Cardiac muscle cell (in vitro differentiated cells and primary cell): ENCODE results near the gene CHCHD3. TPM values are rescaled to one million over a fixed set of nuclear protein-coding genes. Genes with fewer than 3 reads are reported as not detected.

Source experiments
- DNase-seq, 2 donors: peaks; one replicate each; pipeline versions ENCODE4 v3.0.0 to v3.0.0-alpha.2; 2010 to 2017; ENCODE audit warnings: low read depth in 1 of 2, low spot score in 1 of 2
- H3K27ac ChIP-seq: fragments of 200-600 bp; sonication (generic); 2 replicates; pipeline ENCODE4 v1.5.1; 2016
- H3K27me3 ChIP-seq: fragments of 200-600 bp; sonication (generic); 2 replicates; pipeline ENCODE4 v1.6.0; 2016; ENCODE audit warnings: control low read depth
- H3K36me3 ChIP-seq: fragments of 200-600 bp; sonication (generic); 2 replicates; pipeline ENCODE4 v1.5.1; 2016; ENCODE audit warnings: control low read depth
- H3K4me1 ChIP-seq: fragments of 200-600 bp; sonication (generic); 2 replicates; pipeline ENCODE4 v1.8.1; 2017; ENCODE audit warnings: low read depth, mild to moderate bottlenecking, mixed run types
- H3K4me3 ChIP-seq: fragments of 200-600 bp; sonication (generic); 2 replicates; pipeline ENCODE4 v1.5.1; 2016; ENCODE audit warnings: mild to moderate bottlenecking
- H3K9me3 ChIP-seq: fragments of 200-600 bp; sonication (generic); 2 replicates; pipeline ENCODE4 v1.5.1; 2017; ENCODE audit warnings: low read depth, mild to moderate bottlenecking, control low read depth
- polyA plus RNA-seq: library from polyadenylated mRNA; unstranded; fragments of >200 nt; fragmentation: Nextera tagmentation; extraction: Ambion mirVana; gene quantifications from 2 replicates; pipeline ENCODE4 v1.2.1, GENCODE V29; 2016
- total RNA-seq: library from RNA; depleted of rRNA; stranded (reverse); fragments of >200 nt; gene quantifications from 2 replicates; pipeline ENCODE4 v1.2.3, GENCODE V29; 2016
- TF ChIP-seq, protein P1 (sequence below): IDR thresholded peaks from 2 replicates; pipeline ENCODE4 v1.5.1; 2012; ENCODE audit warnings: low read depth, mild to moderate bottlenecking, low read length

Gene CHCHD3
- total and polyA plus RNA-seq, 2 experiments from 2014 or later: 95.1 to 127 TPM

DNA sequence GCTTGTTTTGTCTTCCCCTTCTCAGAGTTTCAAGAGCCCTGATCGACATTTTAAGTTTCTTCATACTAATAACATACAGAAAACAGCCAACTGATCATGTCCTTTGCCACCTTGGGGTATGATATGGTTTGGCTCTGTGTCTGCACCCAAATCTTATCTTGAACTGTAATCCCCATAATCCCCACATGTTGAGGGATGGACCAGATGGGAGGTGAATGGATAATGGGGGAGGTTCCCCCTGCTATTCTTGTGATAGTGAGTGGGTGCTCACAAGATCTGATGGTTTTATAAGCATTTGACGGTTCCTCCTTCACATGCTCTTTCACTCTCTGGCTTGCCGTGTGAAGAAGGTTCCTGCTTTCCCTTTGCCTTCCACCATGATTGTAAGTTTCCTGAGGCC is 190.3 kb downstream of the CHCHD3 start:
- TF ChIP-seq, protein P1, sequence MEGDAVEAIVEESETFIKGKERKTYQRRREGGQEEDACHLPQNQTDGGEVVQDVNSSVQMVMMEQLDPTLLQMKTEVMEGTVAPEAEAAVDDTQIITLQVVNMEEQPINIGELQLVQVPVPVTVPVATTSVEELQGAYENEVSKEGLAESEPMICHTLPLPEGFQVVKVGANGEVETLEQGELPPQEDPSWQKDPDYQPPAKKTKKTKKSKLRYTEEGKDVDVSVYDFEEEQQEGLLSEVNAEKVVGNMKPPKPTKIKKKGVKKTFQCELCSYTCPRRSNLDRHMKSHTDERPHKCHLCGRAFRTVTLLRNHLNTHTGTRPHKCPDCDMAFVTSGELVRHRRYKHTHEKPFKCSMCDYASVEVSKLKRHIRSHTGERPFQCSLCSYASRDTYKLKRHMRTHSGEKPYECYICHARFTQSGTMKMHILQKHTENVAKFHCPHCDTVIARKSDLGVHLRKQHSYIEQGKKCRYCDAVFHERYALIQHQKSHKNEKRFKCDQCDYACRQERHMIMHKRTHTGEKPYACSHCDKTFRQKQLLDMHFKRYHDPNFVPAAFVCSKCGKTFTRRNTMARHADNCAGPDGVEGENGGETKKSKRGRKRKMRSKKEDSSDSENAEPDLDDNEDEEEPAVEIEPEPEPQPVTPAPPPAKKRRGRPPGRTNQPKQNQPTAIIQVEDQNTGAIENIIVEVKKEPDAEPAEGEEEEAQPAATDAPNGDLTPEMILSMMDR: no peak
- H3K27ac ChIP-seq: no peak overlapping the region
- no peak overlapping the region for H3K4me3 ChIP-seq
- H3K4me1 ChIP-seq: no peaks in the 10 kb centered on the region
- no peaks in the 10 kb centered on the region for H3K27me3 ChIP-seq
- H3K36me3 ChIP-seq: no peaks in the 10 kb centered on the region
- no peak for DNase-seq
- no peaks in the 10 kb centered on the region for H3K9me3 ChIP-seq

DNA sequence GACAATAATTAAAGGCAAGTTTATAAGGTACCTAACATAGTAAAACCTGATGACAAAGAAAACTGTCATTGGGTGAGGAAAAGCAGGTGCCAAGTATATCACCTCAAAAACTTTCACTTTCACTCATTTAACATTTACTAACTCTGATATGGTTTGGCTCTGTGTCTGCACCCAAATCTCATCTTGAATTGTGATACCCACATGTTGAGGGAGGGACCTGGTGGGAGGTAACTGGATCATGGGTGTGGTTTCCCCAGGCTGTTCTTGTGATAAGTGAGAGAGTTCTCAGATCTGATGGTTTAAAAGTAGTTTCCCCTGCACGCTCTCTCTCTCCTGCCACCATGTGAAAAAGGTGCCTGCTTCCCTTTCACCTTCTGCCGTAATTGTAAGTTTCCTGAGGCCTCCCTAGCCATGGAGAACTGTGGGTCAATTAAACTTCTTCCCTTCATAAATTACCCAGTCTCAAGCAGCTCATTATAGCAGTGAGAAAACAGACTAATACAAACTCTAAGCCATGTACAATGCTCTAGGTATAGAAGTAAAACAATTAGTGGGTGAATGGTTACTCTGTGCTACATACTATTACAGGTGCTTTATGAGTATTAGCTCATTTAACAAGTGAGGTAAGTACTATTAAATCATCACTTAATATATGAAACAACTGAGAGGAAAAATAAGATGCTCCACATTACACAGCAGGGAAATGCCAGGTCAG is 199.0 kb downstream of the CHCHD3 start:
- TF ChIP-seq, protein P1: no peak
- Histone ChIP-seq H3K27me3 (no peaks in the 10 kb centered on the region), H3K27ac (no peak overlapping the region), H3K36me3 (no peaks in the 10 kb centered on the region), H3K4me1 (no peaks in the 10 kb centered on the region), H3K9me3 (no peaks in the 10 kb centered on the region), H3K4me3 (no peak overlapping the region)
- no peak for DNase-seq

DNA sequence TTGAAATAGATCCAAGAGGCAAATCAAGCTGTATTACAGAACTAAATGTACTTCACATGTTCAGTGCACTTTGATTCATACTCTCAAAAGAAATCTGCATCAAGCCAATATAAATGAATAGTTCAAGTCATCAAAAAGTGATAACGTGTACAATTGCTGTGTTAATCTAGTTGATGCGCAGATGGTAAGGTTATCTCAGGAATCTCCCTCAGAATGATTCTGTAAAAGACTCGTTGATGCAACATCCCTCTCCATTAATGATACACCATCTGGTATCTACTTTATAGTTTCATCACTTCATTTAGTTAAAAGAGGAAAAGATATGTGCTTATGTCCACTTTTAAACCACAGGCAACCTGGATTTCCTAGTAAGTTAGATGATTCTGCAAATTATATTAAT is 200.6 kb downstream of the CHCHD3 start:
- no peak overlapping the region for H3K27ac ChIP-seq
- no peaks in the 10 kb centered on the region for H3K9me3 ChIP-seq
- no peak for DNase-seq
- no peaks in the 10 kb centered on the region for H3K36me3 ChIP-seq
- H3K4me3 ChIP-seq: no peak overlapping the region
- TF ChIP-seq, protein P1: no peak
- H3K4me1 ChIP-seq: no peaks in the 10 kb centered on the region
- no peaks in the 10 kb centered on the region for H3K27me3 ChIP-seq

DNA sequence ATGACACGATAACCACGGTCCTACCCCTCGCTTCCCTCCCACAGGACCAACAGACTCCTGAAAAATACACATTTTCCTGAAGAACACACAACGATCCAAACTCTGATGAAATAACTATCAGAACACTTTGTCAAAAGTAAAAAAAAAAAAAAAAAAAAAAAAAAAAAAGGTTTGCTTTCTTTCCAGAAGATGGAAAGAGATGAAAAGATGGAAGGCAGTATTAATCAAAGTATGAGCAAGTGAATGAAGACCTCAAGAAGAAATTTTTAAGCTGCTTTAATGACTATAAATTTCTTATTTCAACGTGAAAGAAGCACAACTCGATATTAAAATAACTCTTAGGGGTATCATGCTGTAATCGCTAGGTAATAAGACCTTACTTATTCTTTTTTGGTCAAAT is 202.3 kb downstream of the CHCHD3 start:
- Histone ChIP-seq H3K4me3 (no peak overlapping the region), H3K9me3 (no peaks in the 10 kb centered on the region), H3K27me3 (no peaks in the 10 kb centered on the region), H3K4me1 (no peaks in the 10 kb centered on the region), H3K36me3 (no peaks in the 10 kb centered on the region), H3K27ac (no peak overlapping the region)
- TF ChIP-seq, protein P1: no peak
- DNase-seq: no peak

DNA sequence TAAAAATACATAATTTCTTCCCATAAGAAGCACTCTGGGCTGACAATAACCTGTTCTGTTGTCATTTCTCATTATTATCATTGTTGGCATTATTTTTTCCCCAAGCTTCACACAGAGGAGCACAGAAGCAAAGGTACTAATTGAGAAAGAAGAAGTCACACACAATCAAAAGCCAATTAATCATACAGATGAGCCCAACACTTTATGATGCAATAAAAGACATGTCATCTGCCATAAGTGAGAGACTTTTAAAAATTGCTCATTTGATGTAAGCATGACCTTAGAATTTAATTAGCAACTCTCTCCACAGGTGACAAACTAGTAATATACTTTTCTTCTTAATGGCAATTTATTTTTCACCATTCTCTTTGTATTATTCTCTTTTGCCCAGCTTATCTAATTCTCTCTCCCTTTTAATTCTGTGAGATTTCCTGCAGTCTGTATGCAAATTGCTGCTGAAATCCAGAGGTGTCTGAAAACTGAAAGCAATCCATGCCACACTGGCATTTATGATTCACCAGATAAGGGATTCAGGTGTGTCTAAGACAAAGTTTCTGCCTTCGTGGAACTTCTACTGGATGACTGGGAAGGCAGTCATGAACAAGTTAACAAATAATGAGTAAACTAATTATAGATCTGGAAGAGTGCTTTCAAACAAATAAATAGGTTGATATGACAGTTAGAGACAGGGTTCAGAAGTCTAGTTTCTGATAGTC is 203.5 kb downstream of the CHCHD3 start:
- H3K4me3 ChIP-seq: no peak overlapping the region
- no peaks in the 10 kb centered on the region for H3K36me3 ChIP-seq
- TF ChIP-seq, protein P1: no peak
- H3K4me1 ChIP-seq: no peaks in the 10 kb centered on the region
- no peaks in the 10 kb centered on the region for H3K9me3 ChIP-seq
- no peak overlapping the region for H3K27ac ChIP-seq
- no peaks in the 10 kb centered on the region for H3K27me3 ChIP-seq
- DNase-seq: no peak
